ENCODE measurements around the gene TRAF3IP1.
"Not testable (repeated sequence)": the region's sequence is repeated elsewhere in the genome, so short reads cannot be mapped to it uniquely, and the experiment has no call there.

The TRAF3IP1 gene

DNA sequence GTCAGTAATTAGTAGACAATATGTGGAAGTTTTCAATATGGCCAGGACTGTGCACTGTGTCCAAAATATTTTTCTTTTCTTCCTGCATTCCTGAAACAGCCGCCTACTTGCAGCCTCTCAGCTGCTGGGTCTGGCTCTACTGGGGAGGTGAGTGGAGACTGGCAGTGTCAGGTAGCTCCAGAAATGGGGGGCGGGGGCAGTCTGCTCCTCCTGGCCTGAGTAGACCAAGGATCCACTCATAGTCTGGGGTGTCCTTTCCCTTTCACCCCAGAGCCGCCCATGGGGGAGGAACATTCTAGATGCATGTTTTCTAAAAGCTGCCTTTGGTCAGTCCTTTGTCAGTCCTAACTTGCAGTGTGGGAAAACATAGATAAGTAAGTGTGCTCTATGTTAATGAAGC lies 23.7 kb downstream of the TRAF3IP1 start:
- DNase-seq (ENCODE audit: low spot score): no peak

DNA sequence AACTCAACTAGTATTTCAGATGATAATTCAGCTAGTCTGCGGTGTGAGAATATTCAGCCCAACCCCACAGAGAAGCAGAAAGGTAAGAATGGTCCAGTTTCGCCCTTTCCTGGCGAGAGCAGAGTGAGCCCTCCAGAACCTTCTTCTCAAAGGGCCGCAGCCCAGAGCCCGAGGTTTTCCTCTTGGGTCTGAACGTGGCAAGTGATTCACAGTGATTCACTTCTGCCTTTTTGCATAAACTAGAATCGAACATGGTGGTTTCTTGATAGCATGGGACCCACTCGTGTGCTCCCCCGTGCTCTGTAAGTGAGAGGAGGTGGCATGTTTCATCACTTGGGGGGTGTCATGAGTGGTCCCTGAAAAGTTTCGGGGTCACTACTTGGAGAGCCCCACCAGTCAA lies 24.2 kb downstream of the TRAF3IP1 start:
- DNase-seq (ENCODE audit: low spot score): no peak

GRCh38 chr2:238345297-238345968 lies 25.1 kb downstream of the TRAF3IP1 start:
- DNase-seq (ENCODE audit: low spot score): no peak

DNA sequence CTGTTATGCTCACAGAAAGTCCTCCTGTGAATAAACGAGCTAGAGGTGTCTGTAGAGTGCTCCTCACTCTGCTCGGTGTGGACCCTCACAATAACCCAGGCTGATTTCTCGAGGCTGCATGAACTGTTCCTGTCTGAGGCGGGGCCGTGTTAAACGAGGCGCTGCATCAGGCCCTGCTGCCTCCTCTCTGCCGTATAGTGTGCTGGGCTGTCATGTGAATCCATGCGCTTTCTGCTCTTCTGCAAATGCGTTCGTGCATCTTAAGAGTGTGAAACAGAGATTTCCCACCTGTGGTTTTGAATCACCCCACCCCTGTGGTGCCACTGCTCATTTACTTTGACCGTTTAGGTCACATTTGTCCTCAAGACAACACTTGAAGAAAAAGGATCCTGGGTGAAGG lies 26.2 kb downstream of the TRAF3IP1 start:
- no peak for DNase-seq (ENCODE audit: low spot score)

GRCh38 chr2:238350150-238350897 lies 30.0 kb downstream of the TRAF3IP1 start:
- no peak for DNase-seq (ENCODE audit: low spot score)

GRCh38 chr2:238351315-238351714 lies 31.0 kb downstream of the TRAF3IP1 start:
- no peak for DNase-seq (ENCODE audit: low spot score)

- no peak for DNase-seq (ENCODE audit: low spot score)
These were observed 32.0 kb downstream of the TRAF3IP1 start for GRCh38 chr2:238352361-238352760.

GRCh38 chr2:238358769-238359168 lies 38.5 kb downstream of the TRAF3IP1 start:
- no peak for DNase-seq (ENCODE audit: low spot score)

GRCh38 chr2:238359403-238359802 lies 39.1 kb downstream of the TRAF3IP1 start:
- DNase-seq (ENCODE audit: low spot score): no peak

GRCh38 chr2:238361877-238362276 lies 41.6 kb downstream of the TRAF3IP1 start:
- no peak for DNase-seq (ENCODE audit: low spot score)

DNA sequence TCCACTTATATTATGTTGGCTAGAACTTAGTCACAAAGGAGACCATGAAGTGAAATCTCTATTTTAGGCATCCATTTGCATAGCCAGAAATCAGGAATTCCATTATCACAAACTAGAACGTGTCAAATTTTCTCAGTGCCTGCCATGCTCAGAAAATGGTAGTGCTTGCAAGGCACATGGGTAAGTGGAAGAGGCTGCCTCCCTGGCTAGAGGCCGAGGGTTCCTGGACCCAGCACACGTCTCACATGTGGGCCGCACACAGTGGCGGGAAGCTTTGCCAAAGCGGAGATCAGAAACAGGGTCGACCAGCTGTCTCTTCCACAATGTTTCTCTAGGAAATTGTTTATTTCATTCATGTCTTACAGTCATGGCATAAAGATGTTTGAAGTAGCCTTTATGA lies 42.3 kb downstream of the TRAF3IP1 start:
- no peak for DNase-seq (ENCODE audit: low spot score)

GRCh38 chr2:238369591-238370040 lies 49.3 kb downstream of the TRAF3IP1 start:
- no peak for DNase-seq (ENCODE audit: low spot score)

- DNase-seq (ENCODE audit: low spot score): no peak
These were observed 49.9 kb downstream of the TRAF3IP1 start for GRCh38 chr2:238370094-238370822.

DNA sequence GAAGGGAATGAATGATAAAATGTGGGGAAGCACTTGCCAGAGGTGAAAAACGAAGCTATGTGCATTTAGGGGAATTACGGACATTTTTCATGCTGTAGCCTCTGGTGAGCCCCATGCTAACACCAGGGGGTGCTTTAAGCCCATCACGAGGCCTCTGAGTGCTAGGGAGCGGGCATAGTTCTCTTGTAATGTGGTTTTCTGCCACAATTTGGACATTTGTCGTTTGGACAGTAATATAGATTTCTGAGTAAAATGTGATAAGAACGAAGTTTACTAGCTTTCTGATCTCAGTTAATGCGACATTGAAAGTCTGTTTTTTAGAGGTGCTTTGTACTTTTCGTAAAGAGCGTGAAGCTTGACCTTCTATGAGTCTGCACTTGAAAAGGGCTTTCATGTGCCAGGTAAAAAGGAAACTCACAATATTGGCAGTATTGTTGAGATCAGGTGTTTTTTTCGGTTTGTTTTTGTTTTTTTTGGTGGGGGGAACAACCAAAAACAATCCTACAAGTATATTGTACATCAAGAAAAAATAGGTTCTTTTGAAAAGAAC lies 50.6 kb downstream of the TRAF3IP1 start:
- peak; percentile 52 for DNase-seq (ENCODE audit: low spot score)

DNA sequence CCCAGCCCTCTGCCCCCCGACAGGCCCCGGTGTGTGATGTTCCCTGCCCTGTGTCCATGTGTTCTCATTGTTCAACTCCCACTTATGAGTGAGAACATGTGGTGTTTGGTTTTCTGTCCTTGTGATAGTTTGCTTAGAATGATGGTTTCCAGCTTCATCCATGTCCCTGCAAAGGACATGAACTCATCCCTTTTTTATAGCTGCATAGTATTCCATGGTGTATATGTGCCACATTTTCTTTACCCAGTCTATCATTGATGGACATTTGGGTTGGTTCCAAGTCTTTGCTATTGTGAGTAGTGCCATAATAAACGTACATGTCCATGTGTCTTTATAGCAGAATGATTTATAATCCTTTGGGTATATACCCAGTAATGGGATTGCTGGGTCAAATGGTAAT lies 52.0 kb downstream of the TRAF3IP1 start:
- not testable (repeated sequence) for DNase-seq (ENCODE audit: low spot score)

- no peak for DNase-seq (ENCODE audit: low spot score)
These were observed 56.6 kb downstream of the TRAF3IP1 start for GRCh38 chr2:238376884-238377391.

DNA sequence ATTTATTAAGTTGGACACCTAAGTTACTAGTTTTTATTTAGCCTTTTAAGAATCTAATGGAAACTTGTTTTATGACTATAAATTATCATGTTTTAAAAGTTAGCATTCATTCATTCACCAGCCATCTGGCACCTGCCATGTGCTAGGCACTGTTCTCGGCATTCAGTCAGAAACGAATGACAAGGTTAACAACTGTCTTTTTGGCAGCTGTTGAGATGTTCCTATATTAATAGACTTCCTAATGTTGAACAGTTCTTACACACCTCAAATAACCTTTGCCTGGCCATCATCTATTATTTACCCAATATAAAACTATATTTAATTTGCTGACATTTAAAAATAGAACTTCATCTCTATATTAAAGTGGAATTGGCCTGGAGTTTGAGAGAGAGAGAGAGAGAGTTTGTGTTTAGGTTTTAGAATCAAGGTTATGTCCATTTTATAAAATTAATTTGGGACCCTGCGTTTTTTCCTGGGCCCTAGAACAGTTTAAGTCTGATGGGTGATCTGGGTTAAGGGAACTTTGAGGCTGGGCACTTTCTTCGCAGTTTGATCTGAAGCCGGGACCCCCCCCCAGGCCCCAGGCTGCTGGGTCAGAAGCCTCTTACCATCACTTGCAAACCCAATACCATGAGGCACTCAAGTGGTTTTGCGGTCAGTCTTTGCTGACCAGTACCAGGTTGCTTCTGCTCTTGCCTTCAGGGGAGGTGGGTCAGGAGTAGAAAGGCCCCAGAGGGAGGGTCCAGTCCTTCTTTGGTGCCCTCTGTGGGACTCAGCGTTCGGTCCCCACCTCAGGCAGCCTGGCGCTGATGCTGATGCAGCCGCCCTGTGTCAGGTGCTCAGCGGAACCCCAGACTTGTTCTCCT lies 58.1 kb downstream of the TRAF3IP1 start:
- DNase-seq (ENCODE audit: low spot score): no peak

GRCh38 chr2:238379096-238379810 lies 58.9 kb downstream of the TRAF3IP1 start:
- no peak for DNase-seq (ENCODE audit: low spot score)

GRCh38 chr2:238380336-238380735 lies 60.0 kb downstream of the TRAF3IP1 start:
- no peak for DNase-seq (ENCODE audit: low spot score)

DNA sequence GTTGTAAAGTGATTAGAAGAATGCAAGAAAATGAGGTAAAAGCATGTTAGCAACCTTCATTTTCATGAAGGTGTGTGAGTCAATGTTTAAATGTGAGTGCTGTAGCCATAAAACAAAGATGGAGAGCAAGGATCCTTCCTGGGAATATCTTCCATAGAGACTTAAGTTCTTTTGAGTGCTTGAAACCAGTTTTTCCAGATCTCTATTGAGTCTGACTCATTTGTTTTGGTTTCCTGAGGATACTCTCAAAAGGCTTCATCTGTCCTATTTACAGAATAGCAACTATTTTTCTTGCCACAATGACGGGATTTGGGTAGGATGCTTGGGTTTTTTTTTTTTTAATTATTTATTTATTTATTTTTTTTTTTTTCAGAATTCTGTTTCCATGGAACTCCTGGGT lies 60.5 kb downstream of the TRAF3IP1 start:
- DNase-seq (ENCODE audit: low spot score): no peak

Data from HuH-7.5 (cell line).